Uterus (tissue), 4 donors: ENCODE measurements around the gene LMTK2. TPM values are rescaled to one million over a fixed set of nuclear protein-coding genes. Genes with fewer than 3 reads are reported as not detected.

Experiments used
- DNase-seq, 2 donors: peaks; one replicate each; pipeline ENCODE4 v3.0.0-alpha.2; 2019 to 2020
- H3K27ac ChIP-seq, 2 donors: fragments of 200-600 bp; sonication (generic); 1 replicate in 1 of 2; 2 replicates in 1 of 2; pipeline ENCODE4 v1.5.1; 2016 to 2018
- H3K27me3 ChIP-seq, 2 donors: fragments of 200-600 bp; sonication (generic); one replicate each; pipeline ENCODE4 v1.5.1; 2018 to 2019; ENCODE audit warnings: control low read depth in 1 of 2
- H3K36me3 ChIP-seq, 2 donors: fragments of 200-600 bp; sonication (generic); one replicate each; pipeline ENCODE4 v1.5.1; 2019; ENCODE audit warnings: control low read depth in 1 of 2
- H3K4me1 ChIP-seq, 2 donors: fragments of 200-600 bp; sonication (generic); one replicate each; pipeline ENCODE4 v1.5.1; 2018 to 2019; ENCODE audit warnings: control low read depth in 1 of 2
- H3K4me3 ChIP-seq, 2 donors: fragments of 200-600 bp; sonication (generic); 1 replicate in 1 of 2; 2 replicates in 1 of 2; pipeline ENCODE4 v1.5.1; 2018 to 2019; ENCODE audit warnings: mild to moderate bottlenecking in 1 of 2
- H3K9me3 ChIP-seq, 2 donors: fragments of 200-600 bp; sonication (generic); one replicate each; pipeline ENCODE4 v1.5.1; 2019; ENCODE audit warnings: control low read depth in 1 of 2
- POLR2A ChIP-seq, 2 donors: fragments of 450-650 bp; IDR thresholded peaks; one replicate each; pipeline ENCODE4 v1.6.1; 2016; ENCODE audit warnings: antibody characterized with exemption in 2 of 2, mild to moderate bottlenecking in 1 of 2, moderate library complexity in 1 of 2
- intact Hi-C: fragments of 100-400 bp; cut with DNase I; formaldehyde crosslinking; loops from one replicate; pipeline ENCODE4 v1.15.1; 2023; ENCODE audit warnings: low total_unique reads
- total RNA-seq, 4 donors: library from RNA; depleted of rRNA in 3 of 4; stranded (reverse); fragments of >200 nt in 3 of 4; gene quantifications; one replicate each; pipeline versions ENCODE4 v1.1.0 to v1.2.4, GENCODE V29; 2014 to 2023
- TF ChIP-seq, protein P1 (sequence below), 4 experiments: fragments of 200-600 bp in 2 of 4; fragments of 450-650 bp in 2 of 4; sonication (generic) in 2 of 4; IDR thresholded peaks; one replicate each; pipeline ENCODE4 v1.5.1; 2016 to 2019; ENCODE audit warnings: antibody characterized with exemption in 4 of 4, mild to moderate bottlenecking in 2 of 4, moderate library complexity in 1 of 4
- donor health status: DM: yes; HTN: yes; CAD: no.

LMTK2 gene
- total RNA-seq, 4 donors from 2014 or later = 5.9 to 23.3 (median 14.8) TPM

DNA sequence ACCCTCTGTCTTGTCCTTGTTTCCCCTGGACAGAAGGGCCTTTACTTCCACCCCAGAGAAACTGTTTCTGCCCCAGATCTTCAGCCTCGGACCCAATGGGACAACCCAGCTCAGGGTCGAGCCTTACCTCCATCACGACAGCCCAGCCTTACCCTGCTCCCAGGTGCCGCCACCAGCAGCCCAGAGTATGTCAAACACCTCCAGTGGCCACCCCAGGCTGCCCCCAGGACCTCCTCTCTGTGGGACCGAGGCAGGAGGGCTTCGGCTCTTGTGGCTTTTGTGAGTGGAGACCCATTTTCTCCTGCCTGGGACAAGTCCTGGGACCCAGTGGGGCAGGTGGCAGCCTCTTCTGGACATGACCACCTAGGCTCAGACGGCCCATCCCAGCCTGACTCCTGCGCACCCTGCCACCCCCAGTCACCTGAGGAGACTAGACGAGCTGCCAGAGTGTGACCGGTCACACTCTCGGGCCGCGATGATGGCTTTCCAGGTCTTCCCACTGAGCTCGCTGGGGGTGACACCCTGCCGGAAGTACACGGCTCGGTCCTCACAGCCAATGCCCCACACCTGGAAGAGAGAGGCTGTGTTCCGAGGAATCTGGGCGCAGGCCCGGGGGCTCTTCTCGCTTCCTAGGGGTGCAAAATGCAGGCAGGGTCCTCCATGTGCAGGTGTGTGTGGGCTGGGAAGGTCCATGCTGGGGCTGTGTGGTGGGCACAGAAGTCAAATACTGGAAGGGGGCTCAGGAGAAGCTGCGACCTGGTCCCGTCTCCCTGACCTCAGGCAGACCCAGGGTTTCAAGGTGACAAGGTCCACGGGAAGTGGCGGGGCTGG is 129.9 kb downstream of the LMTK2 start:
- Histone ChIP-seq H3K27me3 (no peaks in the 10 kb centered on the region), H3K9me3 (no peaks in the 10 kb centered on the region), H3K36me3 (no peaks in the 10 kb centered on the region), H3K27ac (no peak overlapping the region), H3K4me1 (no peaks in the 10 kb centered on the region), H3K4me3 (no peak overlapping the region)
- DNase-seq = no peak
- intact Hi-C loops = no loop called here
- no peak for TF ChIP-seq POLR2A (IDR thresholded peaks at IDR 0.05)
- TF ChIP-seq, protein P1, sequence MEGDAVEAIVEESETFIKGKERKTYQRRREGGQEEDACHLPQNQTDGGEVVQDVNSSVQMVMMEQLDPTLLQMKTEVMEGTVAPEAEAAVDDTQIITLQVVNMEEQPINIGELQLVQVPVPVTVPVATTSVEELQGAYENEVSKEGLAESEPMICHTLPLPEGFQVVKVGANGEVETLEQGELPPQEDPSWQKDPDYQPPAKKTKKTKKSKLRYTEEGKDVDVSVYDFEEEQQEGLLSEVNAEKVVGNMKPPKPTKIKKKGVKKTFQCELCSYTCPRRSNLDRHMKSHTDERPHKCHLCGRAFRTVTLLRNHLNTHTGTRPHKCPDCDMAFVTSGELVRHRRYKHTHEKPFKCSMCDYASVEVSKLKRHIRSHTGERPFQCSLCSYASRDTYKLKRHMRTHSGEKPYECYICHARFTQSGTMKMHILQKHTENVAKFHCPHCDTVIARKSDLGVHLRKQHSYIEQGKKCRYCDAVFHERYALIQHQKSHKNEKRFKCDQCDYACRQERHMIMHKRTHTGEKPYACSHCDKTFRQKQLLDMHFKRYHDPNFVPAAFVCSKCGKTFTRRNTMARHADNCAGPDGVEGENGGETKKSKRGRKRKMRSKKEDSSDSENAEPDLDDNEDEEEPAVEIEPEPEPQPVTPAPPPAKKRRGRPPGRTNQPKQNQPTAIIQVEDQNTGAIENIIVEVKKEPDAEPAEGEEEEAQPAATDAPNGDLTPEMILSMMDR (IDR thresholded peaks at IDR 0.05) = no peak

DNA sequence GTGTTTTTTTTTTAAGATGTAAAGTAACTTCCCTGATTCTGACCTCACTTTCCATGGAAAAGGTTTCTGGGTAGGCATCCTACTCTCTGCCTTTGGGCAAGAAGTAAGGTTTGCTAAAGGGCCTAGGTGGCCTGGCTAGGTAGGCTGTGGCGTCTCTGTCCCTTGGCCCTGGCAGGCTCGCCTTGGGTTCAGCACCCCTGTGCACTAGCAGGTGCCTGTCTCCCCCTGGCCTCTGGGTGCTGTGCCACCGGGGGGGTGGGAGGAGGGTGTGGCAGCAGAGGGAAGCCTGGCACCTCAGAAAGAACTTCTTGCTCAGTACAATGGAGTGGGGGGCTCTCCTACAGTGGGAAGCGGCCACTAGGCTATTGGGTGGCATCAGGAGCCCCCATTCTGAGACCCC is 131.4 kb downstream of the LMTK2 start:
- H3K4me1 ChIP-seq = no peaks in the 10 kb centered on the region
- TF ChIP-seq POLR2A (IDR thresholded peaks at IDR 0.05) = no peak
- no peak for DNase-seq
- H3K36me3 ChIP-seq = no peaks in the 10 kb centered on the region
- no peaks in the 10 kb centered on the region for H3K27me3 ChIP-seq
- intact Hi-C loops = no loop called here
- no peaks in the 10 kb centered on the region for H3K9me3 ChIP-seq
- no peak overlapping the region for H3K4me3 ChIP-seq
- no peak overlapping the region for H3K27ac ChIP-seq

DNA sequence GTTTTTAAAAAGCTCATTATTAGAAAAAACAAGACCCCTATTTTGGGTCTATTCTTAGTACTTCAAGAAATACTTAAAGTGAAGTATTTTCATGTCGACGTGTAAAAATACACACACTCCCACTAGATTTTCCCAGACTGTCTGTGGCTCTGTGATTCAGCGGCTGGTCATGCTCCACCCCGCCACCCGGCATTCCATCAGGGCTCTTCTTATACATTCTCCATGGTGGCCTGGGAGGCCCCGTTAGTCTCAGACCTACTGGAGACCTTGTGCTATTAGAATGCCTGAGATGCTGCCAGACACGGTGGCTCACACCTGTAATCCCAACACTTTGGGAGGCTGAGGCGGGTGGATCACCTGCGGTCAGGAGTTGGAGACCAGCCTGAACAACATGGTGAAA is 132.3 kb downstream of the LMTK2 start:
- TF ChIP-seq, protein P1 (IDR thresholded peaks at IDR 0.05) = no peak
- no peak for TF ChIP-seq POLR2A (IDR thresholded peaks at IDR 0.05)
- Histone ChIP-seq H3K4me1 (no peaks in the 10 kb centered on the region), H3K27me3 (no peaks in the 10 kb centered on the region), H3K36me3 (no peaks in the 10 kb centered on the region), H3K27ac (no peak overlapping the region), H3K9me3 (no peaks in the 10 kb centered on the region), H3K4me3 (no peak overlapping the region)
- no peak for DNase-seq
- intact Hi-C loops = no loop called here

DNA sequence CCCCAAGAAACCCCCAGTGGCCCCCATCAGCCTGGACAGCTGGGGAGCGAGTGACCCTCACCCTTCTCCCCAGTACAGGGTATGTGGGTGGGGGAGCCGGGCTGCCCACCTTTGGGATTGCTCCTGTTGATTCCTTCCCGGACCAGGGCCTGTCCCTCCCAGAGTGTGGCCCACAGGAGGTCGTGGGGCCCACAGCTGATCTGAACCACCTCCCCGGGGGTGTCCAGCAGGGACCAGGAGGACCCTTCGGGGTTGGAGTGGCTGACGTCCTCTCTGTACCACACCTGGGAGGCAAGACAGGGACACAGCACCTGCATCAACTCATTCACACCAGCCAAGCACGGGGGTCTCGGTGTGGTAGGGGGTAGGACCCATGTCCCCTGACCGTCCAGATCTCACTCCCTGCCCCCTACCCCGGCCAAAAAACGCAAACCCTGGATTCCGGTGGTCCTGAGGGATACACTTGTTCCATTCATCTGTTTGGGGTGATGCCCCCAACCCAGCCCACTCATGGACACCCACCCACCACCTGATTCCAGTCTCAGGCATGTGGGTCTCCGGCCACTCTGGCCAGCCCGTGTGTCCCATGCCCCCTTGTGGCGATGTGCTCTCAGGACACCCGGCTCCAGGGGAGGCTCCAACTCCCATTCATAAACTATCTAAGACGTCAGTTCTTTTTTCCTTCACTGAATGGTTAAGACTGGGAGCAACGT is 134.5 kb downstream of the LMTK2 start:
- intact Hi-C loops = no loop called here
- Histone ChIP-seq H3K27me3 (no peaks in the 10 kb centered on the region), H3K4me1 (no peaks in the 10 kb centered on the region), H3K27ac (no peak overlapping the region), H3K9me3 (no peaks in the 10 kb centered on the region), H3K4me3 (no peak overlapping the region), H3K36me3 (no peaks in the 10 kb centered on the region)
- no peak for DNase-seq
- TF ChIP-seq, protein P1 (IDR thresholded peaks at IDR 0.05) = peak in 1 of 4 experiments; percentile 30
- no peak for TF ChIP-seq POLR2A (IDR thresholded peaks at IDR 0.05)

DNA sequence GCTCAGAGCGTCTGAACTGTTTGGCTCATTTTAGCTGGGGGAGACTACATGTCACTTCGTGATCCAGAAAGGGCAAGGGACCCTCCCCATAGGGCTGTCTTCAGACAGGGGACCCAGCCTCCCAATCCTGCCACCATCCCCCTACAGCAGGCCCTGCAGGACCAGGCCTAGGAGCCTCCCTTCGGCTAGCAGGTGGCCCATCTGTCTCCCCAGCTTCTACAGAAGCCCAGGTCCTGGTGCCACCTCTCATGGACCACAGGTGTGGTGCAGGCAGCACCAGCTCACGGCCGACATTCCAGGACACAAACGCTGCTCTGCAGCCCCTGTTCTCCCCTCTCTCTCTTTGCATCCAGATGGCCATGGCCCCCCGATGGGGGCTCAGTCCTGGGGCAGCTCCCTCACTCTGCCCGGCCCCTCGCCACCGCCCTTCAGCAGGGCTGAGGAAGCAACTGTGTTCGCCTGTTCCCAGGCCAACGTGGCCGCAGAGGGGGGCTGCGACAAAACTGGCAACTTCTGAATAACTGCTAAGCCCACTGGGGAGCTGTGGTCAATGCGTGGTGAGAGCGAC is 135.1 kb downstream of the LMTK2 start:
- Histone ChIP-seq H3K27me3 (no peaks in the 10 kb centered on the region), H3K9me3 (no peaks in the 10 kb centered on the region), H3K4me3 (no peak overlapping the region), H3K27ac (no peak overlapping the region), H3K36me3 (no peaks in the 10 kb centered on the region), H3K4me1 (no peaks in the 10 kb centered on the region)
- DNase-seq = no peak
- no peak for TF ChIP-seq POLR2A (IDR thresholded peaks at IDR 0.05)
- TF ChIP-seq, protein P1 (IDR thresholded peaks at IDR 0.05) = no peak
- intact Hi-C loops = no loop called here
